NOMO-1 treated with DMSO at 0.1 percent for 48 hours (cell line): ENCODE measurements around the gene HDAC11.
"Not testable (repeated sequence)": the region's sequence is repeated elsewhere in the genome, so short reads cannot be mapped to it uniquely, and the experiment has no call there.

Experiments used
- DNase-seq: peaks from one replicate; lab custom pipeline; 2025; ENCODE audit not compliant: unreplicated experiment; lab: John Stamatoyannopoulos, UW

The HDAC11 gene

DNA sequence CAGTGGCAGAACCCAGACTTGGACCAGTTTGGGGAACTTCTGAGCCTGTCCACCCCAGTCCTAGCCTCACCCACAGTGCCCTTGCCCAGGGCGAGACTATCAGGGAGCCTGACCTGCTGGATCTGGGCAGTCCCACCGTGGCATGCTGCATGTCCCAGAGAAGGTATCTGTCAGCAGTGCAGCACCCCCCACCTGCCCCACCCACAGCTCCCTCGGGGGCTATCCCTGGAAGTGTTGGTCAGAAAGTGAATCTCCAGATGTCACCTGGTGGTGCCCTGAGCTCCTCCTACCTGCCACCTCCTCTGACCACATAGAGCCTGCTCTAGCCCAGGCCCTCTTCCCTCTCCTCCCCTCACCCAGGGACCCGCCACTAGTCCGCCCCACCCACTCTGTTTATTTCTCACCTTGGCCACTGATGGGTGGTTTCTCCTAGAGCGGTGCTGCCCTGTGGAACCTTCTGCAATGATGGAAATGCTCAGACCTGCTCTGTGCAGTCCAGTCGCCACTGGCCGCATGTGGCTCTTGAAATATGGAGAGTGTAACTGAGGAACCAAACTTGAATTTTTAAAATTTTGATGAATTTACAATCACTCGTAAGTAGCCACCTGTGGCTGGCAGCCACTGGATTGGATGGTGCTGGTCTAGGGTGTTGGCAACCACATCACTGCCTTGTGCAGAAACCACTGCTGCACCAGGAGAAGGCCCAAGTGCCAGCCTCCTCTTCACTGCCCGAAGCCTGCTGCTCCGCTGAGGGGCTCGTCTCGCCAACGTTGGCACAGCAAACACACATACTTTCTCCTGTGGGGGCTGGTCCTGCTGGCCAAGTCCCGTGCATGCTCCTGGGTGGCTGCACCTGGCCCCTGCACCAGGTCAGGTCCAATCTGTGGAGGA lies 13.1 kb downstream of the HDAC11 start:
- no peak for DNase-seq

DNA sequence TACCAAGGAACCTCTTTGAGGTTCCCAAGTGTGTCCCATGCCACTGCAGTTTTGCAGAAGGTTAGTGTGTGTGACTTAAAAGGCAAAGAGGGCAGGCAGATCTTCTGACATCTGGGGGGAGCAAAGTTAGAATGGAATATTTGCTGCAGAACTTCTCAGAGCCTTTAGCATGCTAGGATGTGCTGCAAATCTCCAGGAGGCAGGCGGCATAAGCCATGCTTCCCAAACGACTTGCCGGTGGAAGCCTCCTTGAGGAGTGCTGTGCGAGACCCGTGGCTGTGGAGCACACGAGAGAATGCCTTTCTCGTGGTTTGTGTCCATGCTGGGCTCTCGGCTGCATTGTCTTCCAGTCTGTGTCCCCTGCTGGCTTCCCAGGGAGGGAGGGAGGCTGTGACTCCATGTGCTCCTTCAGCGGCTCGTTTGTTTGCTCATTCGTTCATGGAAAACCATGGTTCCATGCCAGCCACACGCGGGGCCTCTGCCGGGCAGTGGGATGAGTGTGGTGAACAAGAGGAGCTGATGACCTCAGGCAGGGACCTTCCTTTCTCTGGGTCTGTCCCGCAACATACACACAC lies 13.8 kb downstream of the HDAC11 start:
- DNase-seq: no peak

DNA sequence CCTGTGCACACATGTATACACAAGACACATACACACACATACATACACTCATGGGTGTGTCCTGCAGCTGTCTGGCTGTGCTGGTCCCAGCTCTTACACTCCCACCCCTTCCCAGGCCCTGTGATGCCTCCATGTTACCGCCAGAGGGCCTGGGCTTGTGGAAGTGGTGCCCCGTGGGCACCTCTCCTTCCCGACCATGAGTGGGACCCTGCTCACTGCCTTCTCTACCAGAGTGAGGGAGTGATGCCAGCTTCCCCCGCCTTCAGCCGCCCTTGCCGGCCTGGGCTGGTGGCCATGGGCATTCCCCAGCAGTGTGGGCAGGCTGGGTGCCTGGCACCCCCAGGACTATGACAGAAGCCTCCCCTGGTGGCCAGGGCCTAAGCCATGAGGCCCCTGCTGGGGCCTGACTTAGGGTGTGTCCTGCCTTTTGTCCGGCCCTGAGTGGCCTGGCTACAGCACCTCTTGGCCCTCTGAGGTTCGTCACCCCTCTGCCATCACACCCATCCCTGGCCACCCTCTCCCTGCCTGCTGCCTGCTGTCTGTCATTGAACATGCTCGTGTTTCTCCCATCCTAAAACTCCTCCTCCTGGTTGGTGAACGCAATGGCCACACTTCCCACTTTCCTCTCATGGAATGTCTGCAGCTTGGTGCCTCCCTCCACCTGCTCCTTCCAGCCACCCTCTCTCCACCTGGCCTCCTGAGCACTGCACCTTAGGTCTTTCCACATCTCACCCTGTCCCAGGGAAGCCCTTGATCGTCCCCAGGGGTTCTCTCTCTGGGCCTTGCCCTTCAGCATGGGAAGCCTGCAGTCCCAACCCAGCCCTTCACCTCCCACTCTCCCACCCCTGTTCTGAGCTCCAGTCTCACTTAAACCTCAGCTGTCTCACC lies 14.6 kb downstream of the HDAC11 start:
- no peak for DNase-seq

DNA sequence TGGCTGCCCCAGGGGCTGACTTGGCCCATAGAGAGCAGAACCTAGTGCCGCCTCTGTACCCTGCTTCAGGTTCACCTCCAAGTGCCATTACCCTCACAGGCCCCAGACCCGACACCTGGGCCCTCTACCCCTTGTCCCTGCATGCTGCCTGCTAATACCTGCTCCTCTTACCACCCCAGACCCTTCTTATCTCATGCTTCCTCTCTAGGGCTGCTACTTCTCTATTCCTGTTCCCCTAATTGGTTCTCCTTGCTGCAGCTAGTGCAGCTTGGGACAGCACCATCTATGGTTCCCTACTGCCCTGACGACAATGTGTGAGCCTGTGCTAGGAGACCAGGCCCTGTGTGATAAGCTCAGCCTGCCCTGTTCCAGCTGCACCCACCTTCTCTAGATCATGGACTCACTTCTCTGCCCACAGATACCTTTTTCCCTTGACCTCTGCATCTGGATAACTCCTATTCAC lies 15.3 kb downstream of the HDAC11 start:
- DNase-seq: no peak

DNA sequence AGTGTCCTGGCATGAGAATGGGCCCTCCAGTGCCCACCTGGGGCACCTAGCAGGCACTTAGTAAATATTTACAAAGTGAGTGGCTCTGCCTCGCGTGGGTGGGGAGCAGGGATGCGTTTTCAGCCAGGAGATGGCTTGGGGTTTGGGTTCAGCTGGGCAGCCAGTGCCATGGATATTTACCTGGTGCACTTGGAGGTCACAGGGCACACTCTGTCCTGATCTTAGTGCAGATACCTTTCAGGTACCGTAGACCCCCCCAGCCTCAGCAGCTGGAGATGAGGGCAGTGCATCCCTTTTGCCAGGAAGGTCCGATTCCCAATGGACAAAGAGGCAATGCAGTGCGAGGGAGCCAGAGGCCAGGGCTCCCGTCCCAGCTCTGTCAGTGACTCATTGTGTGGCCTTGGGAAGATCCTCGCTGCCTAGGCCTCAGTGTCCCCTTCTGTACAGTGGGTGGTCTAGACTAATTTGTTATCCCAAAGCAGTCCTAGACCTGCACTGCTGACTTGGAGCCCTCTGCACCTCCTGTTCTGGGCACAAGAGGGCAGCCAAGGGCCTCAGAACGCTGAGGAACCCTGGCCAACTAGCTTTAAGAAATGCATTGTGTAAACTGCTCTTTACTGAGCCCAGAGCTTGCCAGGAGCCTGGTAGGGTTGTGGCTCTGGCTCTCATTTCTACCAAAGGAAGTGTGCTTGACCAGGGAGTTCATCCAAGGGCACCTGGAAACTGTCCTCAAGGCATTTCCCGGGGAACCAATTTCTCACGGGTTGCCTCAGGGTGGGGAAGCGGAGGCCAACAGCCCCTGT lies 16.0 kb downstream of the HDAC11 start:
- DNase-seq: peak; percentile 75

DNA sequence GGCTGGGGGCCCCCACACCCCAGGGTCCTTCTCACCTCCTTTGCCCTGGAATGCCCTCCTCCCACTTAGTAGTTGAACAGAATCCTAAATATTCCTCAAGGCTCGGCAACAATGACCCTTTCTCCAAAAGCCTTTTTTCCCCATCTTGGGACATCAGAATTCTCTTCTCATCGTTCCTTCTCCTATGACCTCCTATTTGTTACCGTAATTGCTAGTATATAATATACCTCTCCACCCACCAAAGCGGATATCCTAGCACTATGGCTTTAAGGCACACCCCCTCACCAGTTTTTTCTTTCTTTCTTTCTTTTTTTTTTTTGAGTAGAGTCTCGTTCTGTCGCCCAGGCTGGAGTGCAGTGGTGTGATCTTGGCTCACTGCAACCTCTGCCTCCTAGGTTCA lies 16.8 kb downstream of the HDAC11 start:
- no peak for DNase-seq

DNA sequence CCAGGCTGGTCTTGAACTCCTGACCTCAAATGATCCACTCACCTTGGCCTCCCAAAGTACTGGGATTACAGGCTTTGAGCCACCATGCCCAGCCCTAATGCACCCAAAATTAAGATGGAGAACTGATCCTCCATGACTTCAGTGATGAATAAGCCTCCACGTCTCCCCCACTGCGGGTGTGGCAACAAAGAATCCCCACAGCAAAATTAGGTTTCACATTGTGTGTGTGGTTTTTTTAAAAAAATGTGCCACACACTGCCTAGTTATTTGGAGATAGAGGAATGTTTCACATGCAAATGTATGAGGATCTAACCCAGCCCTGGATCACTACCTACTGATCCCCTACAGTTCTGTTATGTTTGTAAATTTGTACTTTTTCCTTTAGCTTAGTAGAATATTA lies 17.3 kb downstream of the HDAC11 start:
- DNase-seq: no peak

DNA sequence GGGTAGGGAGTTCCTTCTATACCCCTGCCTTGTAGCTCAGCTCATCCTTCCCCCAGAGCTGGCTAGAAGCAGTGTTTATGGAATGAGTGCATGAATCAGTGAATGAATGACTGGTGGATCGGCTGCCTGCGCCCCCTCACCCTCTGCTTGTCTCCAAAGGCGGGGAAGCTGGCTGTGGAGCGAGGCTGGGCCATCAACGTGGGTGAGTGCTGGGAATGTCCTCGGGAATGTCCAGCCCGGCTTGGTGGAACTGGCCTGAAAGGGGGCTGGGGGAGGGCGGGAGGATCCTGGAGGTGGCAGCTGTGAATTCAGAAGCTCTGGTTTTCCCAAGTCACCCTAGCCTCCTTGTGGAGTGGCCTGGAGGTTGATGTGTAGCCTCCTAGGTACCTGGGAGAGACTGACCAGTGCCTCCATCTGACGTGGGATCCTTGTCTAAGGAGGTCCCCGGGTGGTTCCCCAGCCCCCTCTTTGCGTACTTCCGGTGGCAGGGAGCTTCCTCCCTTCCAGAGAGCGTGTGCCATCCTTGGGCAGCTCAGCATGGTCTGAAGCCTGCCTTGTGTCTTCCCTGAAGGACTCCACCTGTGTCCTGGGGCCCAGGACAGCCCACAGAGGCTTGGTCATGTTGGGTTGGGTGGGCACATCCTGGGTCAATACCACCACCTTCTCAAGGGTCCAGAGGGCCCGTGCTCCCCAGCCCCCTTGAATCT lies 18.4 kb downstream of the HDAC11 start:
- no peak for DNase-seq

DNA sequence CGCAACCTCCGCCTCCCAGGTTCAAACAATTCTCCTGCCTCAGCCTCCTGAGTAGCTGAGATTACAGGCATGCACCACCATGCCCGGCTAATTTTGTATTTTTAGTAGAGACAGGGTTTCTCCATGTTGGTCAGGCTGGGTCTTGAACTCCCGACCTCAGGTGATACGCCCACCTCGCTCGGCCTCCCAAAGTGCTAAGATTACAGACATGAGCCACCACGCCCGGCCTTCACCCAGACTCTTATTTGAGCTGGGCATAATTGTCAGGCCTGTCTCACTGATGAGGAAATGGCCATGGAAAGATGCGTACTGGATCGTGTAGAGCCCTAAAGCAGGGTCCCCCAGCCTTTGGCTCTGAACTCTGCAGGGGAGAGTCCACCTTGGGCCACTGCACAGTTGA lies 19.1 kb downstream of the HDAC11 start:
- not testable (repeated sequence) for DNase-seq

DNA sequence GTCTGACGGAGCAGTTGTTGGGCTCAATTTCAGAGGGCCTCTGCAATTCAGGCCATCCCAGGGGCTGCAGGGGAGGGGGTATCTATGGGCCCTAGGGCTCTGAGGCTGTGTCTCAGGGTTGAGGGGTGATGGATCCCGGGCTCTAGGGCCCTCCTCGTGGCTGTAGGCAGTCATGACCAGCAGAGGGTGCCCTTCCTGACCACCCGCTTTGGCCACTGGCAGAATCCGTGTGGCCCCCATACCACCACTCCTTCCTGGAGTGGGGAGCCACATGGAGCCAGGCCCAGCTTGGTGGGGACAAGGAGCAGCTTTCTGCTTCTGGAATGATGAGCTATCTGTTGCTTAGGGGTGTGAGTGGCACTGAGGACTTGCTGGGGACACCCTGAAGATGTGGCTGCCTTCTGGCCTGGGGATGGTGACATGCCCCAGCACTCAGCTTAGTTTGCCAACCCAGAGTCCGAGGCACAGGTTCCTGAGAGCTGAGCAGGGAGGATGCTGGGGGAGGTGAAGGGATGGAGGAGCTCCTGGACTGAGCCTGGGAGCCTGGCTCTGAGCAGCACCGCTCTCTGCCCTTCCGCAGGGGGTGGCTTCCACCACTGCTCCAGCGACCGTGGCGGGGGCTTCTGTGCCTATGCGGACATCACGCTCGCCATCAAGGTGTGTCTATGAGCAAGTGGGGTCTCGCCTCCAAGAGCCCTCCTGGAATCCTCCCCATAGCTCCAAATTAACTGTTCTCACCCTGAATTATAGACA lies 20.2 kb downstream of the HDAC11 start:
- no peak for DNase-seq

DNA sequence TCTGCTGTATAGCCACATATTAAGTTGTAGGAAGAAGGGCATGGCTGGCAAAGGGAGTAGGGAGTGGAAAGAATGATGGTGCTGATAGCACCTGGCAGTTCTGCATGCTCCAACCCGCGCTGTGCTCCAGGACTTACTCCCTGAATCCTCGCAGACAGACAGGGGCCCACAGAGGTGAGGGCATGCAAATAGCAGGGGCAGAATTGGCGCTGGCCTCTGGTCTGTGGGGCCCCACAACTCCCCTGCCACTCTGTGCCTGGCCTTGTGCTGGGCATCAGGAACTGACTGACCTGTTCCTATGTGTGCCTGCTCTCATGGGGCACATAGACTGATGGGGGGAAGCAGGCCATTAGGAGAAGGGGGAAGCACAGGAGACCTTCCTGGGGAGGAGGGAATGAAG lies 20.9 kb downstream of the HDAC11 start:
- DNase-seq: no peak

DNA sequence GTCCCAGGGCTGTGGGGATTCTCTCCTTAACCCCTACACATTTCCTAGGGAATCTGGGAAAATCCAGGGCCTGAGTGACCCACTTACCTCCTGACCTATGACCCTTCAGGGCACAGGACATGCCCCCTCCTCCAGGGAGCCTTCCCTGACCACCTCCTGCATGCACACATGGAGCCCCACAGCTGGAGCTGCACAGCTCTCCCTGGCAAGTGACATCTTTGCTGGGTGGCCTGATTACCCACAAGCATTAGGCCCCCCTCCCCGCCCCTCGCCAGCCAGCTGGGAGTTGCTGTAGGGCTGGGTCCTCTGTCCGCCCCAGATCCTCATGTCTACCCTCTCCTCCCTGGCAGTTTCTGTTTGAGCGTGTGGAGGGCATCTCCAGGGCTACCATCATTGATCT lies 21.4 kb downstream of the HDAC11 start:
- no peak for DNase-seq

DNA sequence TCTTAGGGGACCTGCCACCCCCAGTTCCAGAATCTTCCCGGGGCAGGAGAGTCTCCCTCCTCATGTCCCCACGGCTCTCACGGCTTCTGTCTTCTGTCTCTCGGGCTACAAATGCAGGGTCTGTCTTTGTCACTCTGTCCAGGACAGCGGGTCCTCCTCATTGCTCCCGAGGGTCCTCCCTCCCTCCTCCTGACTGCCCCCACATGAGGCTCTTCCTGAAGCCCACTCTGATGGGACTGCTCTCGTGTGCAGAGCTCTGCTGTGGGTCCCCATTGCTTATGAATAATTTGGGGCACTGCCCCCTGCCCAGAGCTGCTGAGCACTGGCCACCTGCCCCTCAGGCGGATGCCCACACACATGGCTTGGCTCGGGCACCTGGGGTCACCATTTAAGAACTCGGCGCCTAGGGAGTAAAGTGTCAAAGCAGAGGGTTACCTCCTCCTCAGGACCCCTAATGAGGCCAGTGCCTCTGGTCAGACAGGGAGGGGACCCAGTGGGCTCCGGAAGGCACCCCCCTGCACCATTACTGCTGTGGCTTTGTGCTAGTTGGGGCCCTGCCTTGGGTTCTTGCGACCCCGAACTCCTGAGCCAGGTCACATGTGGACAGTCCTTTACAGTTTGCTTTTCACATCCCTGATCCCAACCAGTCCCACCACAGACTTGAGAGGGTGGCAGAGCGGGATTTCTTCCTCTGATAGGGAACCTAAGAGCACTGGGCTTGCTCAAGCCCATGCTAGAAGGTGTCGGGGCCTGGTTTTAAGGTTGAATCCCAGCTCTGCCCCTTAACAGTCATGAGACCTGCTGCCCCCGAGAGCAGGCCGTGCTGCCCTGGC lies 22.1 kb downstream of the HDAC11 start:
- DNase-seq: no peak

DNA sequence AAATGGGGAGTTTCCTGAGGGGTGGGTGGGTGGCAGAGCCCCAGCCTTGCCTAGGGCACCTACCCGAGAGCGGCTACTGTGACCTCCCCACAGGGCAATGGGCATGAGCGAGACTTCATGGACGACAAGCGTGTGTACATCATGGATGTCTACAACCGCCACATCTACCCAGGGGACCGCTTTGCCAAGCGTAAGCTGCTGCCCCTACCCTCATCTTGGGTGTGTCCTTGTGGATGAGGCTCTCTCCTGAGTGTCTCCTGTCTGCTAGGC lies 22.6 kb downstream of the HDAC11 start:
- no peak for DNase-seq

DNA sequence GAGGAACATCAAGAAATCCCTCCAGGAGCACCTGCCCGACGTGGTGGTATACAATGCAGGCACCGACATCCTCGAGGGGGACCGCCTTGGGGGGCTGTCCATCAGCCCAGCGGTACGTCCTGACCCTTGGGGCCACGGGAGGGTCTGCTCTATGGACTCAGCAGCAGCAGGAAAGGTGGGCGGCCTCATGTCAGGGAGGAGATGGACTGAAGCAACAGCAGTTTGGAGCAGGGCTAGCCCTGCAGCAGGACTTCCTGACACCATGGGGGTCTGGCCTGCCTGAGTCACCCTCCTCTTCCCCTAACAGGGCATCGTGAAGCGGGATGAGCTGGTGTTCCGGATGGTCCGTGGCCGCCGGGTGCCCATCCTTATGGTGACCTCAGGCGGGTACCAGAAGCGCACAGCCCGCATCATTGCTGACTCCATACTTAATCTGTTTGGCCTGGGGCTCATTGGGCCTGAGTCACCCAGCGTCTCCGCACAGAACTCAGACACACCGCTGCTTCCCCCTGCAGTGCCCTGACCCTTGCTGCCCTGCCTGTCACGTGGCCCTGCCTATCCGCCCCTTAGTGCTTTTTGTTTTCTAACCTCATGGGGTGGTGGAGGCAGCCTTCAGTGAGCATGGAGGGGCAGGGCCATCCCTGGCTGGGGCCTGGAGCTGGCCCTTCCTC lies 24.2 kb downstream of the HDAC11 start:
- DNase-seq: no peak

DNA sequence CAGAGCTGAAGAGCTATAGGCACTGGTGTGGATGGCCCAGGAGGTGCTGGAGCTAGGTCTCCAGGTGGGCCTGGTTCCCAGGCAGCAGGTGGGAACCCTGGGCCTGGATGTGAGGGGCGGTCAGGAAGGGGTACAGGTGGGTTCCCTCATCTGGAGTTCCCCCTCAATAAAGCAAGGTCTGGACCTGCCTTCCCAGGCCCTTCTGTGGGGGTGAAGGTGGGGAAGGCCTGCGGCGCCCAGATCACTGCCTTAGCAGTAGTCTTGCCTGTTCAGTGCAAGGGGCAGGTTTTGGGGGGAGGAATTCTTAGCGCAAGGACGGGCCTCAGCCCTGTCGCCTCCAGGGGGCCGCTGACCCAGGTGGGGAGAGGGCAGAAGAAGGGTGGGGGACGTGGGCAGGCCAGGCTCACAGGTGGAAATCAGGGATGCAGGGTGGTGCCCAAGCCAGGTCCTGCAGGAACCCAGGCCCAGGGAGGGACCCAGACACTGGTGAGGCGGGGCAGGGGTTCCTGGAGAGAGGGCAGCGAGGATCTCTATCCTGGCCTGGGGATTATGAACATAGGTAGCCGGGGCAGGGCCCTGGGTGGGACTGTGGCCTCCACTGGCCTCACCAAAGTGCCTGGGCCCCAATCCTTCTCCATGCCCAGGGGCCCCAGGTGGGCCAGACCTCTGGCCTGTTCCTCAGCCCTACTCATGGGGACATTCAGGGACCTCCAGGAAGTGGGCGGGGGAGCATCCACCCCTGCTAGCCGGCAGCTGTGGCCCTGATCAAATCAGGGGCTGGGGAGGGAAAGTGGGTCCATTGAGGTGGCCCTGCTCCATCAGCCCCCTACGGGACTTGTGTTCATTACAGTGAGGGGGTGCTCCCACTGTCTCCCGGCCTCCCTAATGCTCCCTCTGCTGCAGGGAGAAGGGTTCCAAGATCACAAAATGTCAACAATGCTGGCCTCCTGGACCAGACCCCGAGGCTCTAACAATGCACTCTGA lies 25.3 kb downstream of the HDAC11 start:
- no peak for DNase-seq

DNA sequence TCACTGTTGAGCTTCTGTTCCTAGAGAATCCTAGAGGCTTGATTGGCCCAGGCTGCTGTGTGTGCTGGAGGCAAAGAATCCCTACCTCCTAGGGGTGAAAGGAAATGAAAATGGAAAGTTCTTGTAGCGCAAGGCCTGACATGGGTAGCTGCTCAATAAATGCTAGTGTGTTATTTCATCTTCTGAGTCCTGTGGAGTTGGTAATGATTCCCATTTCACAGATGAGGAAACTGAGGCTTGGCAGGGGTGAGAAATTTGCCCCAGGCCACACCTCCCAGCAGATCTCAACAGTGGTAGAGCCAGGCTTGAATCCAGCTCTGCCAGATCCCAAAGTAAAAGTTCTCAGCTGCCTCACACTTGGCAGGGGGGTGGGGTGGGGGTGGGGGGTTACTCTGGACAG lies 26.1 kb downstream of the HDAC11 start:
- DNase-seq: no peak
